Loucy (cell line): ENCODE measurements around the gene ZNF804A.

Experiments used
- H2AFZ ChIP-seq: fragments of 200-600 bp; sonication (generic); 2 replicates; pipeline ENCODE4 v1.6.0; 2016; ENCODE audit warnings: antibody characterized with exemption, mild to moderate bottlenecking, low read length, moderate library complexity
- H3F3A ChIP-seq: fragments of 200-600 bp; 2 replicates; pipeline ENCODE4 v1.6.0; 2016; ENCODE audit warnings: antibody characterized with exemption, low read depth, mild to moderate bottlenecking
- H3K27me3 ChIP-seq: fragments of 200-600 bp; sonication (generic); 2 replicates; pipeline ENCODE4 v1.6.1; 2014; ENCODE audit warnings: low read length, mild to moderate bottlenecking; ENCODE audit not compliant: insufficient read depth, poor library complexity, severe bottlenecking
- H3K36me3 ChIP-seq: fragments of 200-600 bp; sonication (generic); 2 replicates; pipeline ENCODE4 v1.6.1; 2016; ENCODE audit warnings: low read length; ENCODE audit not compliant: insufficient read depth
- H3K4me1 ChIP-seq: fragments of 200-600 bp; sonication (generic); 2 replicates; pipeline ENCODE4 v1.5.1; 2014; ENCODE audit warnings: low read length, mild to moderate bottlenecking; ENCODE audit not compliant: insufficient read depth, poor library complexity, severe bottlenecking
- H3K4me2 ChIP-seq: fragments of 200-600 bp; sonication (generic); 2 replicates; pipeline ENCODE4 v1.6.0; 2014; ENCODE audit warnings: antibody characterized with exemption, low read length, low read depth, mild to moderate bottlenecking; ENCODE audit not compliant: poor library complexity, severe bottlenecking
- H3K4me3 ChIP-seq: fragments of 200-600 bp; sonication (generic); 2 replicates; pipeline ENCODE4 v1.5.1; 2014; ENCODE audit warnings: low read length, mild to moderate bottlenecking, mixed read lengths; ENCODE audit not compliant: poor library complexity, severe bottlenecking
- H3K79me2 ChIP-seq: fragments of 200-600 bp; sonication (generic); 2 replicates; pipeline ENCODE4 v1.6.1; 2014; ENCODE audit warnings: low read length; ENCODE audit not compliant: insufficient read depth
- H3K9ac ChIP-seq: fragments of 200-600 bp; sonication (generic); 2 replicates; pipeline ENCODE4 v1.6.0; 2014; ENCODE audit warnings: mild to moderate bottlenecking, low read depth, low read length, moderate library complexity; ENCODE audit not compliant: poor library complexity, severe bottlenecking
- H3K9me2 ChIP-seq: fragments of 200-600 bp; sonication (generic); replicated peaks from 2 replicates; pipeline ENCODE4 v1.6.1; 2016; ENCODE audit warnings: low read depth, low read length, mixed read lengths
- H3K9me3 ChIP-seq: fragments of 200-600 bp; sonication (generic); 2 replicates; pipeline ENCODE4 v1.6.1; 2014; ENCODE audit warnings: mild to moderate bottlenecking, antibody characterized with exemption, low read length, low read depth; ENCODE audit not compliant: insufficient read depth
- H4K20me1 ChIP-seq: fragments of 200-600 bp; sonication (generic); 2 replicates; pipeline ENCODE4 v1.6.0; 2014; ENCODE audit warnings: antibody characterized with exemption, low read length, mild to moderate bottlenecking; ENCODE audit not compliant: insufficient read depth, poor library complexity, severe bottlenecking
- CTCF ChIP-seq: fragments of 200-600 bp; sonication (generic); conservative IDR thresholded peaks from 2 replicates; pipeline ENCODE4 v1.5.1; 2014; ENCODE audit warnings: mild to moderate bottlenecking, antibody characterized with exemption, low read length
- EZH2phosphoT487 ChIP-seq: fragments of 200-600 bp; IDR thresholded peaks from 2 replicates; pipeline ENCODE4 v1.6.1; 2018; ENCODE audit warnings: antibody characterized with exemption, mild to moderate bottlenecking, moderate library complexity, borderline replicate concordance

Gene ZNF804A

GRCh38 chr2:184566716-184567115 is 31.6 kb upstream of the ZNF804A start:
- H3K4me1 ChIP-seq, result no peaks in the 10 kb centered on the region
- H3K79me2 ChIP-seq, result no peaks in the 10 kb centered on the region
- no peaks in the 10 kb centered on the region for H3K9me3 ChIP-seq
- no peak overlapping the region for H3K9ac ChIP-seq
- TF ChIP-seq EZH2phosphoT487 (no peak), CTCF (no peak)
- H3K4me3 ChIP-seq, result no peak overlapping the region
- H3K36me3 ChIP-seq, result no peaks in the 10 kb centered on the region
- no peaks in the 10 kb centered on the region for H3K9me2 ChIP-seq
- H4K20me1 ChIP-seq, result no peaks in the 10 kb centered on the region
- H2AFZ ChIP-seq, result no peak overlapping the region
- no peaks in the 10 kb centered on the region for H3K27me3 ChIP-seq
- no peak overlapping the region for H3K4me2 ChIP-seq
- no peaks in the 10 kb centered on the region for H3F3A ChIP-seq

- Histone ChIP-seq H3K9me3 (no peaks in the 10 kb centered on the region), H2AFZ (no peak overlapping the region), H3K9me2 (no peaks in the 10 kb centered on the region; the same call in 1 of the 2 replicates), H3K36me3 (no peaks in the 10 kb centered on the region), H3K9ac (no peak overlapping the region), H3F3A (no peaks in the 10 kb centered on the region), H3K4me2 (no peak overlapping the region), H3K79me2 (no peaks in the 10 kb centered on the region), H3K27me3 (no peaks in the 10 kb centered on the region), H3K4me3 (no peak overlapping the region), H3K4me1 (no peaks in the 10 kb centered on the region), H4K20me1 (no peaks in the 10 kb centered on the region)
- TF ChIP-seq EZH2phosphoT487, result no peak
- no peak for TF ChIP-seq CTCF
These were observed 21.3 kb upstream of the ZNF804A start for GRCh38 chr2:184577056-184577455.

GRCh38 chr2:184577743-184578142 is 20.6 kb upstream of the ZNF804A start:
- no peaks in the 10 kb centered on the region for H3K9me3 ChIP-seq
- no peaks in the 10 kb centered on the region; the same call in 1 of the 2 replicates for H3K9me2 ChIP-seq
- no peaks in the 10 kb centered on the region for H3K79me2 ChIP-seq
- H3F3A ChIP-seq, result no peaks in the 10 kb centered on the region
- H3K4me1 ChIP-seq, result no peaks in the 10 kb centered on the region
- no peak overlapping the region for H3K9ac ChIP-seq
- TF ChIP-seq EZH2phosphoT487, result no peak
- no peak for TF ChIP-seq CTCF
- H3K4me3 ChIP-seq, result no peak overlapping the region
- H4K20me1 ChIP-seq, result no peaks in the 10 kb centered on the region
- no peaks in the 10 kb centered on the region for H3K27me3 ChIP-seq
- no peaks in the 10 kb centered on the region for H3K36me3 ChIP-seq
- H3K4me2 ChIP-seq, result no peak overlapping the region
- H2AFZ ChIP-seq, result no peak overlapping the region
